GM21515 (cell line): ENCODE data around the gene PNMA6F.
"Not testable (repeated sequence)": the region's sequence is repeated elsewhere in the genome, so short reads cannot be mapped to it uniquely, and the experiment has no call there.

Source experiments
- ATAC-seq: cut with Tn5 transposase; IDR thresholded peaks from one replicate; pipeline ENCODE4 v1.9.1; 2021; ENCODE audit not compliant: unreplicated experiment

PNMA6F gene

DNA sequence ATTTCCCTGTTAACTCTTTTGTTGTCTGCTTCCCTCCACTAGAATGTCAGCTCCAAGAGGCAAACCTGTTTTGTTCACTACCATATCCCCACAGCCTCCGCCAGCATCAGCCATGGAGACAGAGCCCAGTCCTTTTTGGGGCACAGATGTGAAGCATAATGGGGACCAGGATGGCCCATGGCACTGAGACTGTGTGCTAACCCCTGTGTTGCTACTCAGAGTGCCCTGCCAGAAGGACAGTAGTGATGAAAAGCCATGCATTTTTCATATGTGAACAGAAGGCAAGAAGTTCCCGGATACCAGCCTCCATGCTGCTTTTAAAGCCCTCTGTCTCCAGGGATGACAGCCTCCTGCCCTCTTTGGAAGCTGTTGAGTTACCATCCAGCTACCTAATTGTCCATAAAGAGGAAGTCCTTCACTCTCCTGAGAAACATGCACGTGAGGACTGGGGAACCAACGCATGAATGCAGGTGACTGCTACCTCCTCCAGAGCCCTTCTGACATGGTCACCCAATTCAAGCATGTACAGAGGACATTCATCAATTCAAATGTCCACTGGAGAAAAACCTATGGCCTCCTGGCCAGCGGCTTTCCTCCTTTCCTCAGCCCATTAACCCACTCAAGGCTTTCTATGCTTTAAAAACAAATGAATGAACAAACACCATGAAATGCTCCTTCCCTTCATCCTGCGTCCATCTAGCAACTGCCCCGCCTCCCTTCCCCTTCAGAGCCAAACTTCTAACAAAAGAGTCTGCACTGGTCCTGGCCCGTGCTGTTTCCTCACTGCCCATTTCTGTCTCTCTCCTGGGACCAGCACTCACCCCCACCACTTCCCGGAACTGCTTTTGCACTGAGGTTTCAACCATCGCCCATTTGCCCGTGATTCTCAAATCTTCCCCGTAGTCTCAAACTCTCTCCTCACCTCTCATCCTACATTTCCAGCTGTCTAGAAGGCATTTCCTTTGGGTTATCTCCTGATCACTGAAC, 18.0 kb downstream of the PNMA6F start:
- ATAC-seq = no peak

DNA sequence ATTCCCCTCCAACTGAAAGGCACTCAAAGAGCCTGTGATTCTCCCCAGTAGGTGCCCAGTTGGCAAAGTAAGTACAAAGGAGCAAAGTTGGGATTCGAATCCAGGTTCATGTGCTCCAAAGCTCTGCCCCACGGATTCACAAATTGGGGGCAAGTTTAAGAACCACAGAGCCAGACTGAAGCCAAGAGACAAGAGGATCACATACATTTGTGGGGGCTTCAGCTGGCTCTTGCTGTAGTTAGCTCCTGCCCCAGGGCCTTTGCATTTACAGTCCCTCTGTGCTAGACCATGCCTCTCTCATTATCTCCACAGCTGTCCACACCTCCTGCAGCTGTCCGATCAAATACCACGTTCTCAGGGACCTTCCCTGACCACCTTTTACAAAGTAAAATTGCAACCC, 18.8 kb downstream of the PNMA6F start:
- no peak for ATAC-seq

DNA sequence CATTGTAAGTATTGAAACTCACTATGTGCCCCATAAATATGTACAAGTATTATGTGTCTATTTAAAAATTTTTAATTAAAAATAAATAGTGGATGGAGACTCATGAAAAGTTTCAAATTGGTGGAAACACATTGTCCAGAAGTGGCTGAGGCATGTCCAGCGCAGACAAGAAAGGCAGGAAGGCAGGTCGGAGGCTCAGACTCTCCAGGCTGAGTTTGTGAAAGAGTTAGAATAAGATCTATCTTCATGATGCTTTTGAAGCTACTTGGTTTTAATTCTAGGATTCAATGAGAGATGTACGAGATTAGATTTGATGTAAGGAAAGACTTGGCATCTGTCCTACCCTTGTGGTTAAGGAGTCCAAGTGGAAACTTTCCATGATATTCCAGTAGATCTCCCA, 19.8 kb downstream of the PNMA6F start:
- no peak for ATAC-seq

DNA sequence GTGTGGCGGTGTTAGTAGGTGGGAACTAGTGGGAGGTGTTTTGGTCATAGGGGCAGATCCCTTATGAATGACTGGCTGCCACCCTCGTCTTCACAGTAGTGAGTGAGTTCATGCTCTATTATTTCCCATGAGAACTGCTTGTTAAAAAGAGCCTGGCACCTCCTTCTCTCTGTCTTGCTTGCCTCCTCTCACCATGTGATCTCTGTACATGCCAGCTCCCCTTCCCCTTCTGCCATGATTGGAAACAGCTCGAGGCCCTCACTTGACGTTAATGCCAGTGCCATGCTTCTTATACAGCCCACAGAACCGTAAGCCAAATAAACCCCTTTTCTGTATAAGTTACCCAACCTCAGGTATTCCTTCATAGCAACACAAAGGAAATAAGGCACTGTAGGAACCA, 21.7 kb downstream of the PNMA6F start:
- ATAC-seq = no peak

DNA sequence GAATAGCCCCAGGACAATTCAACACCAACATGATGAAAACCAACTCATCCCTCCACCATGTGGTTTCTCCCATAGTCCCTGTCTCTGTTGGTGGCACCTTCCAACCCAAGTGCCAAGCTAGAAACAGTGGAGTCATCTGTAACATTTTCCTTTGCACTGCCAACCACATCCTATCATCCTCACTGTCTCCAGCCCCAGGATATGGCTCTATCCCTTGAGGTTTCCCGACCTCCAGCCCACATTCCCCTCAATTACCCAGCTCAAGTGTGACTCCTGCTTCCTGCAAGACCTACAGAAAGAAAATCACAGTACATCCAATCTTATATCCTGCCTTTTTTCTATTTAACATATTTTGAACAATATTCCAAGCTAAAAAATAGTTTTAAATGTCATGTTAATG, 24.2 kb downstream of the PNMA6F start:
- ATAC-seq = no peak

DNA sequence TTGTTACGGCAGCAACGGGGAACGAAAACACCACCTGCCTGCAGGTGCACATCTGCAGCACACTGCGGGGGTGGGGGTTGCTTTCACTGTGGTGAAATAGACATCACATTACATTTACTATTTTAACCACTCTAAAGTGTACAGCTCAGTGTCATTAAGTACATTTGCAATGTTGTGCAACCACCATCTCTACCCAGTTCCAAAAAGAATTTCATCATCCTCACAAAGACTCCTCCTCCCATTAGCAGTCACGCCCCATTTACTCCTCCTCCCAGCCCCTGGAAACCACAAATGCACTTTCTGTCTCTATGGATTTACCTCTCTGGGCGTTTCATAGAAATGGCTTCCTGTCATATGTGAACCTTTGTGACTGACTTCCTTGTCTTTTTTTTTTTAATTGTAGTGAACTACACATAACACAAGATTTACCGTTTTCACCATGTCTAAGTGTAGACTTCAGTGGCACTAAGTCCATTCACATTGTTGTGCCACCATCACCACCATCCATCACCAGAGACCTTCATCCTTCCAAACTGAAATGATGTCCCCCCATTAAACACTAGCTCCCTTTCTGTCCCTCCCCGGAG, 28.0 kb downstream of the PNMA6F start:
- ATAC-seq = not testable (repeated sequence)

DNA sequence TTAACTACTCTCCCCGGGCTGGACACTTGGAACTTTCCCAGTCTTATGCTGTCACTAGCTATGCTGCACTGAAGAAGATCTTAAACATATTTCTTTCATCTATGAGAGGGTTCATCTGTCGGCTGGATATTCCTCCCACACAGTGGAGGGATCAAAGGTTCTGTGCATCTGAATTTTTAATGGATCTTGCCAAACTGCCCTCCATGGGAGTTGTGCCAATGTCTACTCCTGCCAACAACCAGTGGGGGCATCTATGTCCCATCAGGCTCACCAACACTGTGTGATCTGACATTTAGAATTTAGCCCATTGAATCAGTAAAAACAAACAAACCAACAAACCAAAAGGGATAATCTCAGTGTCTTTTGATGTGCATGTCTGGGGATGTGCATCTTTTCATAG, 32.8 kb downstream of the PNMA6F start:
- ATAC-seq = not testable (repeated sequence)

DNA sequence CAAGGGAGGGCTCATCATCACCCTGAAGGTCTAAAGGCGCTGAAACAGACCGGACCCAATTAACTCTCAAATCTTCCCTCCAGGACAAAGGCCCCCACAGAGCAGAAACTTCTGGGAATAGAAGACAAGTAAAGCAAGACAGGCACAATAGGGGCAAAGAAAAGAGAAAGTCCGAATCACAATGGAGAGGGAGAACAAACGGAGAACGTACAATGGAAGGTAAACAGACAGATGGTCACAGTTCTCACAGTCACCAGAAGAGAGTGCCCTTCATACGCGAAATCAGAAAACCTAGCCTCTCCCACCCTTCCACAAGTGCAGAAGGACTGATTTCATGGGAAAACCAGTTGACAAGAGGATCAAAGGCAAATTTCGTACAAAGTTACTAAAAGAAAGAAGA, 35.9 kb downstream of the PNMA6F start:
- not testable (repeated sequence) for ATAC-seq

DNA sequence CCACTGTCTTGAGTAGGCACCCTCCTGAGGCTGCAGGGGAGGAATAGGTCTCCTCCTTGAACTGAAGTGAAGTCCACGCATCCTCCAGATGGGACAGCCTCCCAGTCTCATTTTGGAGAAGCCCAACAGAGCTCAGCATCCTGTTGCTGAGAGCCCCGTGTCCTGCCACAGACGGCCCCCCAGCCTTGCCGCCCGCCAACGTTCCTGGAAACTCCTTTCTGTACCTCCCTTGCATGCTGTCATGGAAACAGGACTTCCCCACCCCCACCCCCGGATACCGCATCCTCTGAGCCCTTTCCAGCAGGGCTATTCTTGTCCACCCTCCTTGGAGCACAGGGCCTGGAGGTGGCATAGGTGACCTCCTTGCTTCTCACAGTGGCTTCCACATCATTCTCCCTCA, 37.6 kb downstream of the PNMA6F start:
- ATAC-seq = not testable (repeated sequence)

DNA sequence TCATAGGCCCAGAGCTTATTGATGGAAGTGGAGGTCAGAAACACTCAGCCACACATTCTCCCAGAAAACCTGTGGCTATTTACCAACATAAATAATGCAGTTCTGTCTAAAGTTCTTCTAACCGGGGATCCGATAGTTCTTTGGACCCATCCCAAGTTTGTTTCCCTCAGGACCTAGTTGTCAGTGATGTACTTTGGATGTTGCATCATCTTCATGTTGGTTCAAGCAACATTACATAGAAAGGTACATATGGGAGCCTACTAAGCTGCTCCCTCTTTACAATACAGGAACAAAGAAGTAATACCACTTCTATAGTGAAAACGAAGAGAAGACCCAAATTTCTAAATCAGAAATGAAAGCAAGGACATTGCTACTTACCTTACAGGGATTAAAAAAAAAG, 39.8 kb downstream of the PNMA6F start:
- not testable (repeated sequence) for ATAC-seq

DNA sequence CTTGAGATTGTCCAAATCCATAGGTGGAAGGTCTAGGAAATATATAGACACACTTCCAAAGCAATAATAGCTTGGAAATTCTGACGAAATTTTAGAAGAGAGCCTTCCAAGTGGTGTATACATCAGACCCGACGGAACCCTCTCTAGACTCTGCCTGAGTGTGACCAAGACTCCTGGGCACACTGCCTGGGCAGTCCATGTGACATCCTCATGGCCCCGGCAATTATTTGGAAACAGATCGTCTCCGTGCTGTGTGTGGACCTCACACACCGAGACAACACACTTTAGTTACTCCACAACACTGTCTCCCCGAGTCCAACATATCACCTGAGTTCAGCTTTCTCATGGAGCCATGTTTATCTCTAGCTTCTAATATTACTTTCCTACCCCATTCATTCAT, 42.3 kb downstream of the PNMA6F start:
- ATAC-seq = not testable (repeated sequence)

DNA sequence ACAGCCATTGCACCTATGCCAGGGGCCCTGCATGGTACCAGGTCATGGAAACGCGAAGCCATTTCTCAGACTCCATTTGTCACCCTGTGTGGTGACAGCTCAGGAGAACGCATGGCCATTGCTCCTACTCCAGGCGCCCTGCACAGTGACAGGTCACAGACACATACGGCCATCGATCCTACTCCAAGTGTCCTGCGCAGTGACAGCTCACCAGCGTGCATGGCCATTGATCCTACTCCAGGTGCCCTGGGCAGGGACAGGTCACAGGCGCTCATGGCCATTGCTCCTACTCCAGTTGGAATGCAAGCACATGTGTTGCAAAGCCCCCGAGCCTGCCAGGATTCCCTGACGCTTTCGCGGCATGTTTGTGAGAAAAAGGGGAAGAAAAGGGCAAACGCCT, 45.5 kb downstream of the PNMA6F start:
- not testable (repeated sequence) for ATAC-seq

DNA sequence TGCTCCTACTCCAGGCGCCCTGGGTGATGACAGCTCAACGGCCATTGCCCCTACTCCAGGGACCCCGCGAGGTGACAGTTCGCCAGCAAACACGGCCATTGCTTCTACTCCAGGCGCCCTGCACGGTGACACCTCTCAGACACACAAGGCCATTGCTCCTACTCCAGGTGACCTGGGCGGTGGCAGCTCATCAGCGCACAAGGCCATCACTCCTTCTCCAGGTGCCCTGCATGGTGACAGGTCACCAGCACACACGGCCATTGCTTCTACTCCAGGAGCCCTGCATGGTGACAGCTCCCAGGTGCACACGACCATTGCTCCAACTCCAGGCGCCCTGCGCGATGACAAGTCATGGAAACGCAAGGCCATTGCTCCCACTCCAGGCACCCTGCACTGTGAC, 46.1 kb downstream of the PNMA6F start:
- ATAC-seq = not testable (repeated sequence)

DNA sequence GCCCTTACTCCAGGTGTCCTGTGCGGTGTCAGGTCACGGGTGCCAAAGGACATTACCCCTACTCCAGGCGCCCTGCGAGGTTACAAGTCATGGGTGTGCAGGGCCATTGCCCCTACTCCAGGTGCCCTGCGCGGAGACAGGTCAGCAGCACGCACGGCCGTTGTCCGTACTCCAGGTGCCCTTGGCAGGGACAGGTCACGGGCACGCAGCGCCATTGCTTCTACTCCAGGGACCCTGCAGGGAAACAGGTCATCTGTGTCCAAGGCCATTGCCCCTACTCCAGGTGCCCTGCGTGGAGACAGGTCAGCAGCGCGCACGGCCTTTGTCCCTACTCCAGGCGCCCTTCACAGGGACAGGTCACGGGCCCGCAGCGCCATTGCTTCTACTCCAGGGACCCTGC, 49.0 kb downstream of the PNMA6F start:
- ATAC-seq = not testable (repeated sequence)

DNA sequence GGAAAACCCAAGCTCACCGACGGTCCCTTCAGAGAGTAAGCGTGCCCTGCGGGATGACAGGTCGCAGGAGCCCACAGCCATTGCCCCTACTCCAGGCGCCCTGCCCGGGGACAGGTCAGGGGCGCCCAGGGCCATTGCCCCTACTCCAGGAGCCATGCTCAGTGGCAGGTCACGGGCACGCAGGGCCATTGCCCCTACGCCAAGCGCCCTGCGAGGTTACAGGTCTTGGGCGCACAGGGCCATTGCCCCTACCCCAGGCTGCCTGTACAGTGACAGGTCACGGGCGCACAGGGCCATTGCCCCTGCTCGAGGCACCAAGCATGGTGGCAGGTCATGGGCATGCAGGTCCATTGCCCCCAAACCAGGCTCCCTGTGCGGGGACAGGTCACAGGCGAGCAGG, 49.5 kb downstream of the PNMA6F start:
- ATAC-seq = not testable (repeated sequence)
